Inflammatory macrophage (primary cell): ENCODE data around the gene ZNF507.
"Not testable (repeated sequence)": the region's sequence is repeated elsewhere in the genome, so short reads cannot be mapped to it uniquely, and the experiment has no call there.

Experiments
- DNase-seq, 2 donors: peaks; one replicate each; pipeline ENCODE4 v3.0.0-alpha.2; 2020 to 2022

ZNF507 gene

DNA sequence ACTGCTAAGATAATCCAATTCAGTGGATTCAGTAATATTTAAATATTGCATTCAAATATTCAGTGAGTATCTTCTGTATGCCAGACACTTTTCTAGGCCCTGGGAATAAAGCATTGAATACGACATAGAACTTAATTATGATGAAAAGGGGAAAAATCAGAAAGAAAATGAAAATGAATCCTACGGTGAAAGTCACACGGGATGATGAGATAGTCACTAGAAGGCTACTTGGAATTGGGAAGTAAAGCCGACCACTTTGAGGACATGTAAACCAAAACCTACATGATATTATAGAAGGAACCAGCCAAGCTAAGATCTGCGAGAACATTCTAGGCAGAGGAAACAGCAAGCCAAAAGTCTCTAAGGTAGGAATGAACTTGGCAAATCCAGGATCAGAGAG lies 70.3 kb downstream of the ZNF507 start:
- peak in 1 of 2 donors; percentile 28 for DNase-seq

DNA sequence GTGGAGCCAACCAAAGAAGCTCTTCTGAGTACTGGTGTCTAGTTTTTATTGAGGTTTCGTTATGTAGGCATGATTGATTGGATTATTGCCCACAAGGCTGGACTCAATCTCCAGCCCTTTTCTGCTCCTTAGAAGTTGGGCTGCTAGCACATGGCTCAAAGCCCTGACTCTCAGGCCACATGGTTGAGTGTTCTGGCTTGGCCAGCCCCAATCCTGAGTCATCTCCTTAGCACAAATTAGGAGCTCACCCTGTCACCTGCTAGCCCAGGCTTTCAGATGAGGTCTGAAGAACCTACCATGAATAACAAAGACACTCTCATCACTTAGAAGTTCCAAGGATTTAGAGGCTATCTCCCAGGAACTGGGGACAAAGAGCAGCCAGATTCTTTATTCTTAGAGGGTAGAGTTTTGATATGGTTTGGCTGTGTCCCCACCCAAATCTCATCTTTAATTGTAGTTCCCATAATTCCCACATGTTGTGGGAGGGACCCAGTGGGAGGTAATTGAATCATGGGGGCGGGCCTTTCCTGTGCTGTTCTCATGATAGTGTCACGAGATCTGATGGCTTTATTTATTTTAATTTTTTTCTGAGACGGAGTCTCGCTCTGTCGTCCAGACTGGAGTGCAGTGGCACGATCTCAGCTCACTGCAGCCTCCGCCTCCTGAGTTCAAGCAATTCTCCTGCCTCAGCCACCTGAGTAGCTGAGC lies 71.5 kb downstream of the ZNF507 start:
- no peak for DNase-seq

- DNase-seq = no peak
Measured at GRCh38 chr19:32418155-32418554, 72.7 kb downstream of the ZNF507 start.

DNA sequence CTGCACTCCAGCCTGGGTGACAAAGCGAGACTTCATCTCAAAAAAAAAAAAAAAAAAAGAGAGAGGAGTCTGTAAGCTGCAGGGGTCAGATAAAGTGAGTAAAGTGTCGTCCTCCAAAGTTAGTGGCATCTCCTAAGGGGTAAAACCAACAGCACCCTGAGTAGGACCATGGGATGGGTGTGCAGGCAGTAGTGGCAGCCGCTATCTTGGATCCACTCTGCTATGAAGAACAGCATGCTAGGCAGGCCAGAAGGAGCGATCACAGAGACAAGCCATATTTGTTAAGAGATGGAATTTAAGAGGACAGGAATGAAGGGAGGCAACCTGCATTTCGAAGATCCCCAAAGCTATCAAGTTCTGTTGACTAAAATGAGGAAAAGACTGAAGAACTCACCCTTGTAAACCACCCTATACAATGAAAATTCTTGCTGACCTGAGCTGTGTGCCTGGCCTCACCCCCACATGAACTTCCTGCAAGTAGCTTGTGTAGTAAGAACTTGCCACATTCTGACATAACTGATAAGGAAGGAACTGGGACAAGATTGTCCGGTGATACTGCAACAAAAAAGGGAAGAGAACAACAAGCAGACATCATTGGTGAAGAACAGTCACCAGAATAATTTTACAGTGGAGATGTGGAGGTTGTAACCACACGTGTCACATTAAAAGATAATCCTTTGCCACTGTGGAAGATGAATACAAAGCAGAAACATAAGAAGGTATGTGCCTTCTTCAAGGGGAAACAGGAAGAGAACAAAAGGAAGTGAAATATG lies 76.4 kb downstream of the ZNF507 start:
- DNase-seq = peak; percentile 82 to 83

GRCh38 chr19:32422435-32422834 lies 77.0 kb downstream of the ZNF507 start:
- DNase-seq = no peak

DNA sequence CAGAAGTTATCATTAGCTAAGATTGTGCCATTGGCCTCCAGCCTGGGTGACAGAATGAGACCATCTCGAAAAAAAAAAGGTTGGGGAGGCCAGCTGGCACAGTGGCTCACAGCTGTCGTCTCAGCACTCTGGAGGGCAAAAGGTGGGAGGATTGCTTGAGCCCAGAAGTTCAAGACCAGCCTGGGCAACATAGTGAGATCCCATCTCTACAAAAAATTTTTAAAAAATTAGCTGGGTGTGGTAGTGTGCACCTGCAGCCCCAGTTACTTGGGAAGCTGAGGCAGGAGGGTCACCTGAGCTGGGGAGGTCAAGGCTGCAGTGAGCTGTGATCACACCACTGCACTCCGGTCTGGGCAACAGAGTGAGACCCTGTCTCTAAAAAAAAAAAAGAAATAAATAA lies 78.5 kb downstream of the ZNF507 start:
- DNase-seq = not testable (repeated sequence)

GRCh38 chr19:32427536-32427935 lies 82.1 kb downstream of the ZNF507 start:
- DNase-seq = no peak

GRCh38 chr19:32436692-32437091 lies 91.3 kb downstream of the ZNF507 start:
- DNase-seq = no peak

DNA sequence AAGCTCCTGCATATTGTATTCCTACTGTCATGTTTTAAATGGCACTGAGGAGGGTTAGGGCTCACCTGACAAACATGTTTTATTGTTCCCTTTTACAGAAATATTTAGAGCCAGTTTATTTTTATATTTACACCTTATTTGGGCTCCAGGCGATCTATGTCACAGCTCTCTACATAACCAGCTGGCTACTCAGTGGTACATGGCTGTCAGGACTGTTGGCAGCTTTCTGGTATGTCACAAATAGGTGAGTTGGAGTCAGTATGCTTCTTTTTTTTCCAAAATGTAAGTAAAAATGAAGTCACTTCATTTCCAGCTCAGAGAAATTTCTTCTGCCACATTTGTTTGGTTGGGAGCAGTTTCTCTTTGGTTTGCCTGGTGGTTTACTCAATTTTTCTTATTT lies 91.7 kb downstream of the ZNF507 start:
- no peak for DNase-seq
